ENCODE measurements around the gene EYA2.

Gene EYA2

GRCh38 chr20:47222468-47223119, 328.0 kb downstream of the EYA2 start:
- Histone ChIP-seq H3K36me3 (ENCODE audit: insufficient read depth, low read length) (peaks cover 90% of the 10 kb centered on the region; the same call in 1 of the 2 replicates), H3K9ac (ENCODE audit: low read depth, low read length, poor library complexity, severe bottlenecking) (no peak overlapping the region)

GRCh38 chr20:47223896-47224295, 329.3 kb downstream of the EYA2 start:
- H3K27me3 ChIP-seq (ENCODE audit: insufficient read depth, low read length, poor library complexity, severe bottlenecking): no peaks in the 10 kb centered on the region
- no peaks in the 10 kb centered on the region for H3K9me3 ChIP-seq (ENCODE audit: insufficient read depth, low read depth, low read length)
- peaks cover 3% of the 10 kb centered on the region for H3K4me1 ChIP-seq (ENCODE audit: insufficient read depth, low read length, poor library complexity, severe bottlenecking)
- H2AFZ ChIP-seq (ENCODE audit: low read length): no peak overlapping the region
- H3K4me2 ChIP-seq (ENCODE audit: low read depth, low read length, poor library complexity, severe bottlenecking): no peak overlapping the region
- no peaks in the 10 kb centered on the region for H4K20me1 ChIP-seq (ENCODE audit: insufficient read depth, low read length, poor library complexity, severe bottlenecking)
- no peak overlapping the region for H3K9ac ChIP-seq (ENCODE audit: low read depth, low read length, poor library complexity, severe bottlenecking)
- no peaks in the 10 kb centered on the region for H3F3A ChIP-seq (ENCODE audit: low read depth)
- TF ChIP-seq CTCF (conservative IDR thresholded peaks at IDR 0.05; ENCODE audit: low read length) (no peak), EZH2phosphoT487 (IDR thresholded peaks at IDR 0.05; ENCODE audit: borderline replicate concordance) (no peak)
- H3K79me2 ChIP-seq (ENCODE audit: insufficient read depth, low read length): no peaks in the 10 kb centered on the region
- H3K36me3 ChIP-seq (ENCODE audit: insufficient read depth, low read length): peaks cover 90% of the 10 kb centered on the region; the same call in 1 of the 2 replicates
- no peak overlapping the region for H3K4me3 ChIP-seq (ENCODE audit: low read length, poor library complexity, severe bottlenecking)
- no peaks in the 10 kb centered on the region for H3K9me2 ChIP-seq (replicated peaks; ENCODE audit: low read depth, low read length)

More at GRCh38 chr20:47222468-47223119, 328.0 kb downstream of the EYA2 start:
- H3K9me3 ChIP-seq (ENCODE audit: insufficient read depth, low read depth, low read length): no peaks in the 10 kb centered on the region
- no peaks in the 10 kb centered on the region for H3K9me2 ChIP-seq (replicated peaks; ENCODE audit: low read depth, low read length)
- H3K4me1 ChIP-seq (ENCODE audit: insufficient read depth, low read length, poor library complexity, severe bottlenecking): peaks cover 3% of the 10 kb centered on the region
- H3K79me2 ChIP-seq (ENCODE audit: insufficient read depth, low read length): no peaks in the 10 kb centered on the region
- no peaks in the 10 kb centered on the region for H3K27me3 ChIP-seq (ENCODE audit: insufficient read depth, low read length, poor library complexity, severe bottlenecking)
- H4K20me1 ChIP-seq (ENCODE audit: insufficient read depth, low read length, poor library complexity, severe bottlenecking): no peaks in the 10 kb centered on the region
- no peaks in the 10 kb centered on the region for H3F3A ChIP-seq (ENCODE audit: low read depth)
- H3K4me2 ChIP-seq (ENCODE audit: low read depth, low read length, poor library complexity, severe bottlenecking): no peak overlapping the region
- no peak overlapping the region for H2AFZ ChIP-seq (ENCODE audit: low read length)
- TF ChIP-seq CTCF (conservative IDR thresholded peaks at IDR 0.05; ENCODE audit: low read length): no peak
- no peak for TF ChIP-seq EZH2phosphoT487 (IDR thresholded peaks at IDR 0.05; ENCODE audit: borderline replicate concordance)
- no peak overlapping the region for H3K4me3 ChIP-seq (ENCODE audit: low read length, poor library complexity, severe bottlenecking)

- H3K27me3 ChIP-seq (ENCODE audit: insufficient read depth, low read length, poor library complexity, severe bottlenecking): no peaks in the 10 kb centered on the region
- H3K4me3 ChIP-seq (ENCODE audit: low read length, poor library complexity, severe bottlenecking): no peak overlapping the region
- peaks cover 94% of the 10 kb centered on the region for H3K36me3 ChIP-seq (ENCODE audit: insufficient read depth, low read length)
- H3K79me2 ChIP-seq (ENCODE audit: insufficient read depth, low read length): no peaks in the 10 kb centered on the region
- H3K9me3 ChIP-seq (ENCODE audit: insufficient read depth, low read depth, low read length): no peaks in the 10 kb centered on the region
- H3K9ac ChIP-seq (ENCODE audit: low read depth, low read length, poor library complexity, severe bottlenecking): no peak overlapping the region
- H3F3A ChIP-seq (ENCODE audit: low read depth): no peaks in the 10 kb centered on the region
- no peak overlapping the region for H2AFZ ChIP-seq (ENCODE audit: low read length)
- no peak overlapping the region for H3K4me2 ChIP-seq (ENCODE audit: low read depth, low read length, poor library complexity, severe bottlenecking)
- TF ChIP-seq CTCF (conservative IDR thresholded peaks at IDR 0.05; ENCODE audit: low read length): no peak
- no peak for TF ChIP-seq EZH2phosphoT487 (IDR thresholded peaks at IDR 0.05; ENCODE audit: borderline replicate concordance)
- H3K9me2 ChIP-seq (replicated peaks; ENCODE audit: low read depth, low read length): no peaks in the 10 kb centered on the region
- no peaks in the 10 kb centered on the region for H4K20me1 ChIP-seq (ENCODE audit: insufficient read depth, low read length, poor library complexity, severe bottlenecking)
- peaks cover 3% of the 10 kb centered on the region for H3K4me1 ChIP-seq (ENCODE audit: insufficient read depth, low read length, poor library complexity, severe bottlenecking)
These were observed 329.7 kb downstream of the EYA2 start for GRCh38 chr20:47224300-47224791.

Data from Loucy (cell line).